Endothelial cell of umbilical vein (primary cell): ENCODE data around the gene UBP1. TPM values are rescaled to one million over a fixed set of nuclear protein-coding genes. Genes with fewer than 3 reads are reported as not detected.

Experiments used
- BruUV-seq: library from RNA; stranded (reverse); fragments of 400-500 nt; replicated peaks from 2 replicates; lab custom pipeline; 2021; lab: Mats Ljungman, UMichigan
- CTCF ChIA-PET: fragments of 300-600, 350-600 bp; sonication (Branson Sonifier 250); formaldehyde crosslinking; loops from one replicate; lab custom pipeline; 2021; ENCODE audit warnings: antibody characterized with exemption, inconsistent platforms; lab: Charles Lee
- POLR2A ChIA-PET: fragments of 300-600, 350-600 bp; sonication (Branson Sonifier 250); formaldehyde crosslinking; loops from one replicate; lab custom pipeline; 2021; ENCODE audit warnings: antibody characterized with exemption, inconsistent platforms; lab: Charles Lee
- DNase-seq: peaks from one replicate; pipeline ENCODE4 v3.0.0-alpha.2; 2011; ENCODE audit warnings: low read depth, low spot score
- FAIRE-seq: peaks from 2 replicates; lab custom pipeline; 2011; peaks lifted over from hg19 to GRCh38; lab: Jason Lieb, UNC
- H2AFZ ChIP-seq: 2 replicates; pipeline ENCODE4 v1.6.0; 2012; ENCODE audit warnings: low read depth, low read length, control low read depth, inconsistent platforms
- H3K27ac ChIP-seq: 2 replicates; pipeline ENCODE4 v1.5.1; 2011; ENCODE audit warnings: low read depth, mild to moderate bottlenecking, control low read depth, low read length, moderate library complexity; ENCODE audit not compliant: insufficient read depth
- H3K27me3 ChIP-seq, 2 experiments: 2 replicates each; pipeline versions ENCODE4 v1.6.0 to v1.6.1; 2011; ENCODE audit warnings: low read length in 2 of 2, mixed read lengths in 1 of 2; ENCODE audit not compliant: control insufficient read depth in 2 of 2, insufficient read depth in 2 of 2
- H3K36me3 ChIP-seq, 2 experiments: 2 replicates in 1 of 2; 3 replicates in 1 of 2; pipeline ENCODE4 v1.5.1; 2011; ENCODE audit warnings: low read length in 2 of 2, mild to moderate bottlenecking in 1 of 2, moderate library complexity in 1 of 2; ENCODE audit not compliant: control insufficient read depth in 2 of 2, insufficient read depth in 2 of 2; ENCODE audit errors: extremely low read depth in 1 of 2
- H3K4me1 ChIP-seq: 3 replicates; pipeline ENCODE4 v1.5.1; 2011; ENCODE audit warnings: mild to moderate bottlenecking, low read length; ENCODE audit not compliant: control insufficient read depth, insufficient read depth; ENCODE audit errors: extremely low read depth
- H3K4me2 ChIP-seq: 2 replicates; pipeline ENCODE4 v1.6.1; 2011; ENCODE audit warnings: low read length, control low read depth, mixed read lengths; ENCODE audit not compliant: insufficient read depth
- H3K4me3 ChIP-seq, 3 experiments: fragments of 200-600 bp in 1 of 3; sonication (generic), shearing (Covaris generic) in 1 of 3; replicated peaks in 1 of 3; 2 replicates each; pipeline ENCODE4 v1.5.1; 2011 to 2016; ENCODE audit warnings: control low read depth in 3 of 3, low read length in 3 of 3, mild to moderate bottlenecking in 2 of 3, inconsistent platforms in 1 of 3, low read depth in 1 of 3, moderate library complexity in 1 of 3; ENCODE audit not compliant: insufficient read depth in 1 of 3
- H3K79me2 ChIP-seq: 2 replicates; pipeline ENCODE4 v1.6.0; 2012; ENCODE audit warnings: low read length, inconsistent platforms; ENCODE audit not compliant: control insufficient read depth, insufficient read depth
- H3K9ac ChIP-seq: replicated peaks from 2 replicates; pipeline ENCODE3; 2011; ENCODE audit warnings: low read length, control low read depth; ENCODE audit not compliant: insufficient read depth; ENCODE audit errors: extremely low read depth
- H3K9me1 ChIP-seq: replicated peaks from 3 replicates; pipeline ENCODE4 v1.6.0; 2011; ENCODE audit warnings: mild to moderate bottlenecking, low read length; ENCODE audit not compliant: control insufficient read depth, insufficient read depth; ENCODE audit errors: extremely low read depth
- H3K9me3 ChIP-seq: replicated peaks from 2 replicates; pipeline ENCODE4 v1.5.1; 2012; ENCODE audit warnings: low read length, inconsistent platforms; ENCODE audit not compliant: control insufficient read depth, insufficient read depth
- H4K20me1 ChIP-seq: replicated peaks from 2 replicates; pipeline ENCODE3; 2011; ENCODE audit warnings: mild to moderate bottlenecking, low read length; ENCODE audit not compliant: control insufficient read depth, insufficient read depth; ENCODE audit errors: extremely low read depth
- EZH2 ChIP-seq: IDR thresholded peaks from 2 replicates; pipeline ENCODE4 v1.6.1; 2012; ENCODE audit warnings: borderline replicate concordance, low read depth, mild to moderate bottlenecking, moderate library complexity, low read length, inconsistent platforms; ENCODE audit not compliant: severe bottlenecking
- FOS ChIP-seq: IDR thresholded peaks from 2 replicates; pipeline ENCODE4 v1.6.1; 2011; ENCODE audit warnings: mild to moderate bottlenecking, low read length, moderate library complexity, borderline replicate concordance; ENCODE audit not compliant: insufficient read depth
- GATA2 ChIP-seq: IDR thresholded peaks from 2 replicates; pipeline ENCODE4 v1.7.0; 2011; ENCODE audit warnings: low read depth, mild to moderate bottlenecking, moderate library complexity, mixed read lengths, low read length; ENCODE audit not compliant: insufficient read length, insufficient read depth
- JUN ChIP-seq: IDR thresholded peaks from 2 replicates; pipeline ENCODE4 v1.6.1; 2011; ENCODE audit warnings: borderline replicate concordance, low read depth; ENCODE audit not compliant: insufficient read length, insufficient read depth
- MAX ChIP-seq: IDR thresholded peaks from 2 replicates; pipeline ENCODE4 v1.6.1; 2011; ENCODE audit not compliant: insufficient read depth, insufficient read length
- MYC ChIP-seq: IDR thresholded peaks from one replicate; pipeline ENCODE4 v1.6.1; 2011; ENCODE audit warnings: mild to moderate bottlenecking, low read depth, low read length
- POLR2A ChIP-seq: IDR thresholded peaks from 2 replicates; pipeline ENCODE4 v1.6.1; 2012; ENCODE audit warnings: low read depth, mild to moderate bottlenecking, control low read depth, low read length
- POLR2AphosphoS5 ChIP-seq: IDR thresholded peaks from 2 replicates; pipeline ENCODE4 v1.6.1; 2012; ENCODE audit warnings: low read depth, mild to moderate bottlenecking, control low read depth, low read length, moderate library complexity; ENCODE audit not compliant: insufficient read depth
- dilution Hi-C: fragments of 300-500 bp; cut with MboI; formaldehyde crosslinking; loops from one replicate; pipeline ENCODE4 v1.15.0; 2019; ENCODE audit warnings: low sequenced_read_pairs; ENCODE audit not compliant: extremely low pct_ligation_motif_present
- intact Hi-C: fragments of 100-400 bp; cut with micrococcal nuclease; formaldehyde crosslinking; loops from one replicate; pipeline ENCODE4 v1.10.0; 2022
- polyA plus RNA-seq, 4 experiments: library from polyadenylated mRNA; depleted of rRNA in 3 of 4; stranded (reverse) in 3 of 4; unstranded in 1 of 4; fragments of >200 nt; gene quantifications; 2 replicates each; pipeline versions ENCODE4 v1.2.1 to v1.2.3, GENCODE V29; 2011 to 2012; ENCODE audit warnings: missing spikeins in 1 of 4
- total RNA-seq: library from RNA; stranded (reverse); gene quantifications from 2 replicates; pipeline ENCODE4 v1.2.3, GENCODE V29; 2021
- TF ChIP-seq, protein P1 (sequence below), 2 donors: IDR thresholded peaks; 1 replicate in 1 of 2; 2 replicates in 1 of 2; pipeline ENCODE4 v1.5.1; 2011; ENCODE audit warnings: low read length in 2 of 2, mild to moderate bottlenecking in 2 of 2, moderate library complexity in 2 of 2, control low read depth in 1 of 2, inconsistent platforms in 1 of 2, low read depth in 1 of 2; ENCODE audit not compliant: insufficient read depth in 1 of 2; ENCODE audit errors: extremely low read depth in 1 of 2

UBP1 gene
- total and polyA plus RNA-seq, 2 donors (not counting 3 experiments of a cell fraction or from before 2014, with no cell fraction given): 60.2 to 90.5 TPM

DNA sequence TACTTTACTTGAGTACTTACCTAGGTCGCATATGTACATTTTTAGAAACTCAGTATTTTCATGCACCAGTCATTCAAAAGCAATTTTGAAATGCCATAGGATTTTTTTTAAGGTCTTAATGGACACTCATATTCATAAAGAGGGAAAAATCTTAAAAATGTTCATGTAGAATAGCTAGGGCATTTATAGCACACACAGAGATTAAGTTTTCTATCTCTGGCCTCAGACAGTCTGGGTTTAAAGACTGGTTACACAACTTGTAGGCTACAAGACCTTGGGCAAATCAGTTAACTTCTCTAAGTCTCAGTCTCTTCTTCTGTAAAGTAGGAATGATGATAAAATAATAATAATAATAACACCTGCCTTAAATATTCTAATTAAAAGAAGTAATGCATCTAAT lies 48.5 kb upstream of the UBP1 start:
- BruUV-seq: no TSS peak
- Histone ChIP-seq H4K20me1 (no peaks in the 10 kb centered on the region), H3K27me3 (no peaks in the 10 kb centered on the region), H3K9ac (no peak overlapping the region), H3K4me1 (no peaks in the 10 kb centered on the region), H3K79me2 (no peaks in the 10 kb centered on the region), H3K9me3 (no peaks in the 10 kb centered on the region), H3K4me3 (no peak overlapping the region), H2AFZ (no peak overlapping the region), H3K27ac (no peak overlapping the region), H3K9me1 (no peaks in the 10 kb centered on the region), H3K4me2 (no peak overlapping the region), H3K36me3 (no peaks in the 10 kb centered on the region)
- DNase-seq: no peak
- intact Hi-C loops: no loop called here
- no peak for FAIRE-seq
- dilution Hi-C loops: no loop called here
- no peak for TF ChIP-seq POLR2AphosphoS5
- TF ChIP-seq FOS: no peak
- TF ChIP-seq GATA2: no peak
- TF ChIP-seq MYC: no peak
- TF ChIP-seq, protein P1, sequence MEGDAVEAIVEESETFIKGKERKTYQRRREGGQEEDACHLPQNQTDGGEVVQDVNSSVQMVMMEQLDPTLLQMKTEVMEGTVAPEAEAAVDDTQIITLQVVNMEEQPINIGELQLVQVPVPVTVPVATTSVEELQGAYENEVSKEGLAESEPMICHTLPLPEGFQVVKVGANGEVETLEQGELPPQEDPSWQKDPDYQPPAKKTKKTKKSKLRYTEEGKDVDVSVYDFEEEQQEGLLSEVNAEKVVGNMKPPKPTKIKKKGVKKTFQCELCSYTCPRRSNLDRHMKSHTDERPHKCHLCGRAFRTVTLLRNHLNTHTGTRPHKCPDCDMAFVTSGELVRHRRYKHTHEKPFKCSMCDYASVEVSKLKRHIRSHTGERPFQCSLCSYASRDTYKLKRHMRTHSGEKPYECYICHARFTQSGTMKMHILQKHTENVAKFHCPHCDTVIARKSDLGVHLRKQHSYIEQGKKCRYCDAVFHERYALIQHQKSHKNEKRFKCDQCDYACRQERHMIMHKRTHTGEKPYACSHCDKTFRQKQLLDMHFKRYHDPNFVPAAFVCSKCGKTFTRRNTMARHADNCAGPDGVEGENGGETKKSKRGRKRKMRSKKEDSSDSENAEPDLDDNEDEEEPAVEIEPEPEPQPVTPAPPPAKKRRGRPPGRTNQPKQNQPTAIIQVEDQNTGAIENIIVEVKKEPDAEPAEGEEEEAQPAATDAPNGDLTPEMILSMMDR (IDR thresholded peaks at IDR 0.05; ENCODE audit: extremely low read depth in 1 of 2, insufficient read depth in 1 of 2, low read depth in 1 of 2, low read length in 2 of 2): no peak
- TF ChIP-seq MAX: no peak
- no peak for TF ChIP-seq JUN
- TF ChIP-seq EZH2: no peak
- TF ChIP-seq POLR2A: no peak
- CTCF ChIA-PET: interaction anchor here (1.0 kb wide), 1 partner anchor 22 kb away, joined by 3 read pairs; no protein-coding TSS in a partner anchor
- POLR2A ChIA-PET: no interaction called here
